CD14-positive monocyte (primary cell): ENCODE data around the gene RSPH3. TPM values are rescaled to one million over a fixed set of nuclear protein-coding genes. Genes with fewer than 3 reads are reported as not detected.

Experiments used
- DNase-seq, 3 donors: peaks; one replicate each; pipeline ENCODE4 v3.0.0-alpha.2; 2011 to 2022
- H2AFZ ChIP-seq: 2 replicates; pipeline ENCODE4 v1.6.0; 2012; ENCODE audit warnings: mild to moderate bottlenecking, low read depth, low read length, inconsistent platforms; ENCODE audit not compliant: insufficient read depth, poor library complexity, severe bottlenecking
- H3K27ac ChIP-seq, 2 donors: 1 replicate in 1 of 2; 2 replicates in 1 of 2; pipeline ENCODE4 v1.5.1; 2012 to 2013; ENCODE audit warnings: low read length in 2 of 2, control low read depth in 1 of 2, inconsistent platforms in 1 of 2, low read depth in 1 of 2, mild to moderate bottlenecking in 1 of 2
- H3K27me3 ChIP-seq, 2 donors: one replicate each; pipeline versions ENCODE4 v1.6.0 to v1.6.1; 2011 to 2013; ENCODE audit warnings: low read length in 2 of 2; ENCODE audit not compliant: control insufficient read depth in 2 of 2, insufficient read depth in 2 of 2
- H3K36me3 ChIP-seq, 2 donors: replicated peaks in 1 of 2; 1 replicate in 1 of 2; 2 replicates in 1 of 2; pipeline versions ENCODE4 v1.5.1 to v1.6.1; 2012 to 2013; ENCODE audit warnings: low read length in 2 of 2, control low read depth in 1 of 2, inconsistent platforms in 1 of 2, mild to moderate bottlenecking in 1 of 2; ENCODE audit not compliant: insufficient read depth in 2 of 2, control insufficient read depth in 1 of 2
- H3K4me1 ChIP-seq, 2 donors: 1 replicate in 1 of 2; 2 replicates in 1 of 2; pipeline versions ENCODE4 v1.5.1 to v1.6.1; 2012 to 2013; ENCODE audit warnings: low read length in 2 of 2, control low read depth in 1 of 2, inconsistent platforms in 1 of 2, mild to moderate bottlenecking in 1 of 2, moderate library complexity in 1 of 2; ENCODE audit not compliant: insufficient read depth in 2 of 2, control insufficient read depth in 1 of 2
- H3K4me2 ChIP-seq: replicated peaks from 2 replicates; pipeline ENCODE3; 2012; ENCODE audit warnings: low read length, moderate library complexity, mild to moderate bottlenecking; ENCODE audit not compliant: poor library complexity, severe bottlenecking; ENCODE audit errors: extremely low read depth
- H3K4me3 ChIP-seq, 3 experiments: fragments of 200-600 bp in 1 of 3; sonication (generic) in 1 of 3; replicated peaks in 1 of 3; 1 replicate in 2 of 3; 2 replicates in 1 of 3; pipeline ENCODE4 v1.5.1; 2011 to 2013; ENCODE audit warnings: low read length in 3 of 3, mild to moderate bottlenecking in 3 of 3, control low read depth in 2 of 3, low read depth in 2 of 3, inconsistent platforms in 1 of 3, moderate library complexity in 1 of 3
- H3K79me2 ChIP-seq: 2 replicates; pipeline ENCODE4 v1.6.0; 2012; ENCODE audit warnings: mild to moderate bottlenecking, control low read depth, inconsistent platforms, low read length, moderate library complexity; ENCODE audit not compliant: insufficient read depth
- H3K9ac ChIP-seq: 2 replicates; pipeline ENCODE4 v1.6.0; 2017; ENCODE audit warnings: low read length, mild to moderate bottlenecking; ENCODE audit not compliant: insufficient read depth, poor library complexity, severe bottlenecking
- H3K9me3 ChIP-seq, 2 donors: replicated peaks in 1 of 2; 1 replicate in 1 of 2; 2 replicates in 1 of 2; pipeline versions ENCODE4 v1.5.1 to v1.6.1; 2012 to 2013; ENCODE audit warnings: low read length in 2 of 2, control low read depth in 1 of 2; ENCODE audit not compliant: control insufficient read depth in 1 of 2, insufficient read depth in 1 of 2
- H4K20me1 ChIP-seq: 2 replicates; pipeline ENCODE4 v1.6.0; 2012; ENCODE audit warnings: mild to moderate bottlenecking, low read length, control low read depth, moderate library complexity; ENCODE audit not compliant: insufficient read depth
- H3K27ac Mint-ChIP-seq, 7 donors: one replicate each; pipeline ENCODE4 v1.8.0; 2020; ENCODE audit warnings: mild to moderate bottlenecking in 7 of 7, mixed read lengths in 7 of 7, moderate library complexity in 6 of 7, inconsistent platforms in 2 of 7
- H3K27me3 Mint-ChIP-seq, 3 donors: one replicate each; pipeline ENCODE4 v1.8.0; 2021 to 2022; ENCODE audit warnings: low read depth in 3 of 3, mild to moderate bottlenecking in 3 of 3, mixed read lengths in 3 of 3, moderate library complexity in 3 of 3, inconsistent platforms in 1 of 3
- H3K36me3 Mint-ChIP-seq, 2 donors: one replicate each; pipeline ENCODE4 v1.8.0; 2020; ENCODE audit warnings: mixed read lengths in 2 of 2, inconsistent platforms in 1 of 2, mild to moderate bottlenecking in 1 of 2
- H3K4me1 Mint-ChIP-seq: one replicate; pipeline ENCODE4 v1.8.0; 2020; ENCODE audit warnings: mild to moderate bottlenecking, mixed read lengths
- H3K4me3 Mint-ChIP-seq, 2 donors: one replicate each; pipeline ENCODE4 v1.8.0; 2020; ENCODE audit warnings: mild to moderate bottlenecking in 2 of 2, mixed read lengths in 2 of 2, moderate library complexity in 1 of 2
- H3K9me3 Mint-ChIP-seq, 7 donors: one replicate each; pipeline ENCODE4 v1.8.0; 2020 to 2022; ENCODE audit warnings: mixed read lengths in 7 of 7, mild to moderate bottlenecking in 6 of 7, moderate library complexity in 6 of 7, inconsistent platforms in 2 of 7
- WGBS: methylation state at CpG from one replicate; pipeline ENCODE4 v1.1.5; 2013; ENCODE audit warnings: missing lambda C conversion rate; ENCODE audit not compliant: insufficient coverage; 5-methylcytosine and 5-hydroxymethylcytosine counted together
- intact Hi-C, 2 donors: fragments of 100-400 bp; cut with micrococcal nuclease; formaldehyde crosslinking; loops; one replicate each; pipeline versions ENCODE4 v1.15.0 to v1.15.1; 2023
- polyA plus RNA-seq, 3 donors: library from polyadenylated mRNA; depleted of rRNA in 1 of 3; unstranded in 2 of 3; stranded (reverse) in 1 of 3; fragments of 300-500 nt in 2 of 3; fragments of >200 nt in 1 of 3; fragmentation: Illumina TruSeq in 2 of 3; gene quantifications; 1 replicate in 2 of 3; 2 replicates in 1 of 3; pipeline ENCODE4 v1.2.3, GENCODE V29; 2012 to 2021
- TF ChIP-seq, protein P1 (sequence below): fragments of 200-600 bp; IDR thresholded peaks from one replicate; pipeline ENCODE4 v1.8.0; 2022; ENCODE audit warnings: antibody characterized with exemption, mild to moderate bottlenecking

Gene RSPH3
- polyA plus RNA-seq, 3 donors = 2.8 to 9.6 (median 4.6) TPM

- no peak for DNase-seq
- peaks cover 65 to 81% of the 10 kb centered on the region in 2 donors for H3K36me3 Mint-ChIP-seq
- H3K9ac ChIP-seq = peak overlapping the region; percentile 87
- peaks cover 68% of the 10 kb centered on the region in 2 donors for H3K36me3 ChIP-seq
- H3K4me1 Mint-ChIP-seq = peaks cover 81% of the 10 kb centered on the region
- WGBS = 0% methylated on average over 1 of the region's 5 CpGs
- TF ChIP-seq, protein P1, sequence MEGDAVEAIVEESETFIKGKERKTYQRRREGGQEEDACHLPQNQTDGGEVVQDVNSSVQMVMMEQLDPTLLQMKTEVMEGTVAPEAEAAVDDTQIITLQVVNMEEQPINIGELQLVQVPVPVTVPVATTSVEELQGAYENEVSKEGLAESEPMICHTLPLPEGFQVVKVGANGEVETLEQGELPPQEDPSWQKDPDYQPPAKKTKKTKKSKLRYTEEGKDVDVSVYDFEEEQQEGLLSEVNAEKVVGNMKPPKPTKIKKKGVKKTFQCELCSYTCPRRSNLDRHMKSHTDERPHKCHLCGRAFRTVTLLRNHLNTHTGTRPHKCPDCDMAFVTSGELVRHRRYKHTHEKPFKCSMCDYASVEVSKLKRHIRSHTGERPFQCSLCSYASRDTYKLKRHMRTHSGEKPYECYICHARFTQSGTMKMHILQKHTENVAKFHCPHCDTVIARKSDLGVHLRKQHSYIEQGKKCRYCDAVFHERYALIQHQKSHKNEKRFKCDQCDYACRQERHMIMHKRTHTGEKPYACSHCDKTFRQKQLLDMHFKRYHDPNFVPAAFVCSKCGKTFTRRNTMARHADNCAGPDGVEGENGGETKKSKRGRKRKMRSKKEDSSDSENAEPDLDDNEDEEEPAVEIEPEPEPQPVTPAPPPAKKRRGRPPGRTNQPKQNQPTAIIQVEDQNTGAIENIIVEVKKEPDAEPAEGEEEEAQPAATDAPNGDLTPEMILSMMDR = no peak
- H3K27me3 ChIP-seq = no peaks in the 10 kb centered on the region
- peak overlapping the region in 1 of 3 experiments; percentile 51 for H3K4me3 ChIP-seq
- H3K9me3 Mint-ChIP-seq = peaks cover 0 to 3% (median 0%) of the 10 kb centered on the region in 7 donors
- intact Hi-C loops = loop anchor here in 1 of 2 donors (5.0 kb wide), 1 partner anchor 36 kb away; the partner anchor contains the start of gene RSPH3
- H2AFZ ChIP-seq = no peak overlapping the region
- H3K4me1 ChIP-seq = peaks cover 80 to 97% of the 10 kb centered on the region in 2 donors
- H3K4me2 ChIP-seq = peak overlapping the region; percentile 43
- no peaks in the 10 kb centered on the region for H3K9me3 ChIP-seq
- peaks cover 0 to 2% (median 2%) of the 10 kb centered on the region in 3 donors for H3K27me3 Mint-ChIP-seq
- peaks cover 19% of the 10 kb centered on the region for H4K20me1 ChIP-seq
- H3K27ac ChIP-seq = peak overlapping the region; percentile 99 to 100
- H3K4me3 Mint-ChIP-seq = peak overlapping the region; percentile 20 to 81
- peak overlapping the region; percentile 100 for H3K27ac Mint-ChIP-seq
- H3K79me2 ChIP-seq = peaks cover 64% of the 10 kb centered on the region
These were observed 37.8 kb upstream of the RSPH3 start for GRCh38 chr6:159037756-159038290.

GRCh38 chr6:159036673-159037072 lies 36.7 kb upstream of the RSPH3 start:
- Histone ChIP-seq H3K9me3 (no peaks in the 10 kb centered on the region), H3K9ac (no peak overlapping the region), H4K20me1 (peaks cover 19% of the 10 kb centered on the region), H3K4me2 (no peak overlapping the region), H3K4me3 (no peak overlapping the region), H3K27ac (peak overlapping the region; percentile 6 to 19), H3K79me2 (peaks cover 52% of the 10 kb centered on the region), H2AFZ (no peak overlapping the region), H3K36me3 (peaks cover 60 to 64% of the 10 kb centered on the region in 2 donors), H3K4me1 (peaks cover 80 to 97% of the 10 kb centered on the region in 2 donors), H3K27me3 (no peaks in the 10 kb centered on the region)
- Mint-ChIP-seq H3K27ac (peak overlapping the region; percentile 33 to 100 (median 72)), H3K27me3 (peaks cover 0 to 2% (median 2%) of the 10 kb centered on the region in 3 donors), H3K4me1 (peaks cover 84% of the 10 kb centered on the region), H3K4me3 (no peak overlapping the region), H3K36me3 (peaks cover 55 to 70% of the 10 kb centered on the region in 2 donors), H3K9me3 (peaks cover 0 to 3% (median 0%) of the 10 kb centered on the region in 7 donors)
- TF ChIP-seq, protein P1 = no peak
- intact Hi-C loops = loop anchor here in 1 of 2 donors (5.0 kb wide), 1 partner anchor 34 kb away; the partner anchor contains the start of gene RSPH3
- 92% methylated on average over 14 of the region's 14 CpGs for WGBS
- no peak for DNase-seq
